Loucy (cell line): ENCODE data around the gene SDC3.
"Not testable (repeated sequence)": the region's sequence is repeated elsewhere in the genome, so short reads cannot be mapped to it uniquely, and the experiment has no call there.

Source experiments
- H2AFZ ChIP-seq: fragments of 200-600 bp; sonication (generic); 2 replicates; pipeline ENCODE4 v1.6.0; 2016; ENCODE audit warnings: antibody characterized with exemption, mild to moderate bottlenecking, low read length, moderate library complexity
- H3F3A ChIP-seq: fragments of 200-600 bp; 2 replicates; pipeline ENCODE4 v1.6.0; 2016; ENCODE audit warnings: antibody characterized with exemption, low read depth, mild to moderate bottlenecking
- H3K27me3 ChIP-seq: fragments of 200-600 bp; sonication (generic); 2 replicates; pipeline ENCODE4 v1.6.1; 2014; ENCODE audit warnings: low read length, mild to moderate bottlenecking; ENCODE audit not compliant: insufficient read depth, poor library complexity, severe bottlenecking
- H3K36me3 ChIP-seq: fragments of 200-600 bp; sonication (generic); 2 replicates; pipeline ENCODE4 v1.6.1; 2016; ENCODE audit warnings: low read length; ENCODE audit not compliant: insufficient read depth
- H3K4me1 ChIP-seq: fragments of 200-600 bp; sonication (generic); 2 replicates; pipeline ENCODE4 v1.5.1; 2014; ENCODE audit warnings: low read length, mild to moderate bottlenecking; ENCODE audit not compliant: insufficient read depth, poor library complexity, severe bottlenecking
- H3K4me2 ChIP-seq: fragments of 200-600 bp; sonication (generic); 2 replicates; pipeline ENCODE4 v1.6.0; 2014; ENCODE audit warnings: antibody characterized with exemption, low read length, low read depth, mild to moderate bottlenecking; ENCODE audit not compliant: poor library complexity, severe bottlenecking
- H3K4me3 ChIP-seq: fragments of 200-600 bp; sonication (generic); 2 replicates; pipeline ENCODE4 v1.5.1; 2014; ENCODE audit warnings: low read length, mild to moderate bottlenecking, mixed read lengths; ENCODE audit not compliant: poor library complexity, severe bottlenecking
- H3K79me2 ChIP-seq: fragments of 200-600 bp; sonication (generic); 2 replicates; pipeline ENCODE4 v1.6.1; 2014; ENCODE audit warnings: low read length; ENCODE audit not compliant: insufficient read depth
- H3K9ac ChIP-seq: fragments of 200-600 bp; sonication (generic); 2 replicates; pipeline ENCODE4 v1.6.0; 2014; ENCODE audit warnings: mild to moderate bottlenecking, low read depth, low read length, moderate library complexity; ENCODE audit not compliant: poor library complexity, severe bottlenecking
- H3K9me2 ChIP-seq: fragments of 200-600 bp; sonication (generic); replicated peaks from 2 replicates; pipeline ENCODE4 v1.6.1; 2016; ENCODE audit warnings: low read depth, low read length, mixed read lengths
- H3K9me3 ChIP-seq: fragments of 200-600 bp; sonication (generic); 2 replicates; pipeline ENCODE4 v1.6.1; 2014; ENCODE audit warnings: mild to moderate bottlenecking, antibody characterized with exemption, low read length, low read depth; ENCODE audit not compliant: insufficient read depth
- H4K20me1 ChIP-seq: fragments of 200-600 bp; sonication (generic); 2 replicates; pipeline ENCODE4 v1.6.0; 2014; ENCODE audit warnings: antibody characterized with exemption, low read length, mild to moderate bottlenecking; ENCODE audit not compliant: insufficient read depth, poor library complexity, severe bottlenecking
- CTCF ChIP-seq: fragments of 200-600 bp; sonication (generic); conservative IDR thresholded peaks from 2 replicates; pipeline ENCODE4 v1.5.1; 2014; ENCODE audit warnings: mild to moderate bottlenecking, antibody characterized with exemption, low read length
- EZH2phosphoT487 ChIP-seq: fragments of 200-600 bp; IDR thresholded peaks from 2 replicates; pipeline ENCODE4 v1.6.1; 2018; ENCODE audit warnings: antibody characterized with exemption, mild to moderate bottlenecking, moderate library complexity, borderline replicate concordance

The SDC3 gene

GRCh38 chr1:30870035-30870434, 38.5 kb downstream of the SDC3 start:
- TF ChIP-seq CTCF (no peak), EZH2phosphoT487 (no peak)
- H3K9ac ChIP-seq, result no peak overlapping the region
- peaks cover 22% of the 10 kb centered on the region; the same call in 1 of the 2 replicates for H3K9me3 ChIP-seq
- H3K36me3 ChIP-seq, result no peaks in the 10 kb centered on the region
- H3K4me2 ChIP-seq, result no peak overlapping the region
- H3K4me3 ChIP-seq, result no peak overlapping the region
- no peaks in the 10 kb centered on the region for H3K9me2 ChIP-seq
- H3K79me2 ChIP-seq, result no peaks in the 10 kb centered on the region
- H3F3A ChIP-seq, result no peaks in the 10 kb centered on the region
- peaks cover 79% of the 10 kb centered on the region for H3K27me3 ChIP-seq
- H3K4me1 ChIP-seq, result no peaks in the 10 kb centered on the region
- no peak overlapping the region for H2AFZ ChIP-seq
- peaks cover 4% of the 10 kb centered on the region for H4K20me1 ChIP-seq

GRCh38 chr1:30868833-30869435, 39.6 kb downstream of the SDC3 start:
- Histone ChIP-seq H3K9me2 (no peaks in the 10 kb centered on the region), H3K4me2 (no peak overlapping the region), H4K20me1 (peaks cover 4% of the 10 kb centered on the region), H3F3A (no peaks in the 10 kb centered on the region), H3K4me3 (no peak overlapping the region), H2AFZ (no peak overlapping the region), H3K27me3 (peaks cover 79% of the 10 kb centered on the region), H3K9ac (no peak overlapping the region), H3K36me3 (no peaks in the 10 kb centered on the region), H3K79me2 (no peaks in the 10 kb centered on the region), H3K4me1 (no peaks in the 10 kb centered on the region), H3K9me3 (peaks cover 22% of the 10 kb centered on the region; the same call in 1 of the 2 replicates)
- TF ChIP-seq EZH2phosphoT487, result peak; percentile 97
- TF ChIP-seq CTCF, result no peak

- not testable (repeated sequence) for H4K20me1 ChIP-seq, H3K4me2 ChIP-seq, H3K36me3 ChIP-seq, H3K79me2 ChIP-seq, H3K9ac ChIP-seq, H3K4me1 ChIP-seq, H3F3A ChIP-seq, H2AFZ ChIP-seq, H3K9me2 ChIP-seq, H3K4me3 ChIP-seq
- peaks cover 76% of the 10 kb centered on the region for H3K27me3 ChIP-seq
- peaks cover 14% of the 10 kb centered on the region; the same call in 1 of the 2 replicates for H3K9me3 ChIP-seq
Measured at GRCh38 chr1:30868057-30868456, 40.5 kb downstream of the SDC3 start.

GRCh38 chr1:30867537-30867936, 41.0 kb downstream of the SDC3 start:
- Histone ChIP-seq H3K4me3 (no peak overlapping the region), H3K4me2 (no peak overlapping the region), H3K36me3 (no peaks in the 10 kb centered on the region), H3K27me3 (peaks cover 76% of the 10 kb centered on the region), H3K9me2 (no peaks in the 10 kb centered on the region), H4K20me1 (peaks cover 4% of the 10 kb centered on the region), H2AFZ (no peak overlapping the region), H3K4me1 (no peaks in the 10 kb centered on the region), H3K79me2 (no peaks in the 10 kb centered on the region), H3K9me3 (peaks cover 9% of the 10 kb centered on the region; the same call in 1 of the 2 replicates), H3F3A (no peaks in the 10 kb centered on the region), H3K9ac (no peak overlapping the region)
- TF ChIP-seq CTCF (no peak), EZH2phosphoT487 (no peak)
